Measurements from ENCODE around the gene SST. TPM values are rescaled to one million over a fixed set of nuclear protein-coding genes. Genes with fewer than 3 reads are reported as not detected.

SST gene
- total RNA-seq, 1 experiment from 2014 or later, result not detected

DNA sequence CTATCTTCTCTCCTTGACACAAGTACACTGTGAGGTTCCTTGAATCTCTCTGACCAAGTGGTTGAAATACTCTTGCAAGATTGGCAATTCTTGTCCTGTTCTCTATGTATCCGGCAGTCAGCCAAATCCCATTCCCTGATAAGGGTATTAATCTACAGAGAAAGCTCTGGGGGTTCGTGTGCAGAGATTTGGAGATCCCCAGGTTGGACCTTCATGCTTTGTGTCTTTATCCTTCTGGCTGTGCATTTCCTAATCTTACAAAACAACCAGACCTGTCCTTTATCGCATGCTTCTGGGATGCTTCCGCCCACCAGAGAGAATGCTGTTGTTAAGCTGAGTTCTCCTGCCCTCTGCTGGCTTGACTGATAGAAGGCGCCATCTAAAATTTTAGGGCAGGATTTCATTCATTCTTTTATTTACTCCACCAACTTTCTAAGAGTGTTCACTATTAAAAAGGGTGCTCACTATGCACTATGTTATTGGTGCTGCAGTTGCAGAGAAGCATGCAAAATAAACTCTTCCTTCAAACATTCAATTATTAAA, 8.6 kb upstream of the SST start:
- Mint-ChIP-seq H3K4me1 (ENCODE audit: low read depth, unreplicated experiment) (peaks cover 15% of the 10 kb centered on the region), H3K9me3 (ENCODE audit: low read depth, unreplicated experiment) (no peaks in the 10 kb centered on the region), H3K27me3 (ENCODE audit: unreplicated experiment) (peaks cover 62% of the 10 kb centered on the region), H3K4me3 (ENCODE audit: low read depth, unreplicated experiment) (no peak overlapping the region), H3K27ac (ENCODE audit: unreplicated experiment) (peak overlapping the region; percentile 58), H3K36me3 (ENCODE audit: insufficient read depth, unreplicated experiment) (no peaks in the 10 kb centered on the region)
- peak; percentile 70 for TF ChIP-seq CTCF (IDR thresholded peaks at IDR 0.05; ENCODE audit: unreplicated experiment)
- BruUV-seq (replicated peaks), result no TSS peak
- DNase-seq, result peak; percentile 78
- CTCF ChIA-PET, result interaction anchor here (0.7 to 9.2 kb wide), 29 partner anchors 11 to 829 kb away, joined by 3 to 395 read pairs (median 6); partner anchors contain the start of genes MASP1, RPL39L and RTP4
- intact Hi-C loops (cut with micrococcal nuclease; ENCODE audit: unreplicated experiment), result loop anchor here (1.0 to 10.0 kb wide), 6 partner anchors 36 to 834 kb away; partner anchors contain the start of gene ADIPOQ

DNA sequence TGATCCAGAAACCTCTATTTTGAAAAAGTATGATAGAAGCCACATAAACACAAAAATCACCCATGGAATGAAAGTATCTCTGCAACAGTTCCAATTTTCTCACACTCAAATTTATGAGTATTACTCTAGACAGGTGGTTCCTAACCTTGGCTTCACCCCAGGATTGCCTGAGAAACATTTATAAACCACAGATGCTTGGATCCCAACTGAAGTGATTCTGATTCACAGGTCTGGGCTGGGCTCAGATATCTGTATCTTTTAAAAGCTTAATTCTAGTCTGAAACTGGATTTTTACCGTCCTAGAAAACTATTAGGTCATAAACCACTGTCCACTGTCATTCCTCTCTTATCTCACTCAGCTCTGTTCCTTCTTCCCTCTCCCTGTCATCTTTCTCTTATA, 7.4 kb upstream of the SST start:
- H3K36me3 Mint-ChIP-seq (ENCODE audit: insufficient read depth, unreplicated experiment), result no peaks in the 10 kb centered on the region
- intact Hi-C loops (cut with micrococcal nuclease; ENCODE audit: unreplicated experiment), result loop anchor here (5.0 to 10.0 kb wide), 2 partner anchors 110 to 833 kb away; partner anchors contain the start of gene ADIPOQ
- TF ChIP-seq CTCF (IDR thresholded peaks at IDR 0.05; ENCODE audit: unreplicated experiment), result no peak
- no peak overlapping the region for H3K4me3 Mint-ChIP-seq (ENCODE audit: low read depth, unreplicated experiment)
- no TSS peak for BruUV-seq (replicated peaks)
- H3K4me1 Mint-ChIP-seq (ENCODE audit: low read depth, unreplicated experiment), result peaks cover 15% of the 10 kb centered on the region
- DNase-seq, result no peak
- H3K27me3 Mint-ChIP-seq (ENCODE audit: unreplicated experiment), result peaks cover 62% of the 10 kb centered on the region
- CTCF ChIA-PET, result interaction anchor here (0.6 to 9.2 kb wide), 5 partner anchors 9 to 512 kb away, joined by 3 to 395 read pairs (median 3); no protein-coding TSS in a partner anchor
- H3K9me3 Mint-ChIP-seq (ENCODE audit: low read depth, unreplicated experiment), result no peaks in the 10 kb centered on the region
- no peak overlapping the region for H3K27ac Mint-ChIP-seq (ENCODE audit: unreplicated experiment)

- no peaks in the 10 kb centered on the region for H3K9me3 Mint-ChIP-seq (ENCODE audit: low read depth, unreplicated experiment)
- CTCF ChIA-PET, result no interaction called here
- H3K4me3 Mint-ChIP-seq (ENCODE audit: low read depth, unreplicated experiment), result no peak overlapping the region
- intact Hi-C loops (cut with micrococcal nuclease; ENCODE audit: unreplicated experiment), result loop anchor here (10.0 kb wide), 1 partner anchor 828 kb away; the partner anchor contains the start of gene ADIPOQ
- no peak for DNase-seq
- BruUV-seq (replicated peaks), result no TSS peak
- H3K27ac Mint-ChIP-seq (ENCODE audit: unreplicated experiment), result no peak overlapping the region
- no peaks in the 10 kb centered on the region for H3K36me3 Mint-ChIP-seq (ENCODE audit: insufficient read depth, unreplicated experiment)
- peaks cover 78% of the 10 kb centered on the region for H3K27me3 Mint-ChIP-seq (ENCODE audit: unreplicated experiment)
- no peak for TF ChIP-seq CTCF (IDR thresholded peaks at IDR 0.05; ENCODE audit: unreplicated experiment)
- no peaks in the 10 kb centered on the region for H3K4me1 Mint-ChIP-seq (ENCODE audit: low read depth, unreplicated experiment)
Measured at GRCh38 chr3:187673012-187673411, 2.8 kb upstream of the SST start.

GRCh38 chr3:187667526-187667925, 2.7 kb downstream of the SST start:
- TF ChIP-seq CTCF (IDR thresholded peaks at IDR 0.05; ENCODE audit: unreplicated experiment), result no peak
- intact Hi-C loops (cut with micrococcal nuclease; ENCODE audit: unreplicated experiment), result no loop called here
- Mint-ChIP-seq H3K4me1 (ENCODE audit: low read depth, unreplicated experiment) (no peaks in the 10 kb centered on the region), H3K4me3 (ENCODE audit: low read depth, unreplicated experiment) (no peak overlapping the region), H3K27ac (ENCODE audit: unreplicated experiment) (no peak overlapping the region), H3K27me3 (ENCODE audit: unreplicated experiment) (peaks cover 66% of the 10 kb centered on the region), H3K9me3 (ENCODE audit: low read depth, unreplicated experiment) (no peaks in the 10 kb centered on the region), H3K36me3 (ENCODE audit: insufficient read depth, unreplicated experiment) (no peaks in the 10 kb centered on the region)
- CTCF ChIA-PET, result interaction anchor here (0.8 to 3.4 kb wide), 5 partner anchors 8 to 447 kb away, joined by 4 to 18 read pairs (median 5); no protein-coding TSS in a partner anchor
- no TSS peak for BruUV-seq (replicated peaks)
- no peak for DNase-seq

All from Calu3 (cell line).